Liver (tissue), 3 donors: ENCODE data around the gene CDCA5.

Experiments
- EGR1 ChIP-seq, 2 donors: IDR thresholded peaks; 2 replicates each; pipeline ENCODE4 v1.6.1; 2016 to 2018; ENCODE audit warnings: antibody characterized with exemption in 2 of 2, low read depth in 2 of 2
- FOXA1 ChIP-seq: IDR thresholded peaks from 2 replicates; pipeline ENCODE4 v1.6.1; 2016; ENCODE audit warnings: antibody characterized with exemption
- GABPA ChIP-seq, 2 donors: IDR thresholded peaks in 1 of 2; conservative IDR thresholded peaks in 1 of 2; 2 replicates each; pipeline ENCODE4 v1.6.1; 2016; ENCODE audit warnings: antibody characterized with exemption in 2 of 2, mild to moderate bottlenecking in 1 of 2, moderate library complexity in 1 of 2
- RXRA ChIP-seq, 2 donors: IDR thresholded peaks; 2 replicates each; pipeline ENCODE4 v1.6.1; 2017 to 2018; ENCODE audit warnings: antibody characterized with exemption in 2 of 2, mild to moderate bottlenecking in 1 of 2
- SP1 ChIP-seq: IDR thresholded peaks from 2 replicates; pipeline ENCODE4 v1.6.1; 2018; ENCODE audit warnings: antibody characterized with exemption, mild to moderate bottlenecking
- TAF1 ChIP-seq: conservative IDR thresholded peaks from 2 replicates; pipeline ENCODE4 v1.6.1; 2016; ENCODE audit warnings: antibody characterized with exemption, mild to moderate bottlenecking
- YY1 ChIP-seq: IDR thresholded peaks from 2 replicates; pipeline ENCODE4 v1.6.1; 2016; ENCODE audit warnings: antibody characterized with exemption, mild to moderate bottlenecking
- TF ChIP-seq, protein P1 (sequence below): fragments of 150-350 bp; IDR thresholded peaks from 2 replicates; pipeline ENCODE4 v1.5.1; 2017; ENCODE audit warnings: improper control_type of control experiment, low read depth, low read length; ENCODE audit not compliant: missing input control
- TF ChIP-seq, protein P2 (sequence below): IDR thresholded peaks from 2 replicates; pipeline ENCODE4 v1.6.1; 2016; ENCODE audit warnings: antibody characterized with exemption
- TF ChIP-seq, protein P3 (sequence below): IDR thresholded peaks from 2 replicates; pipeline ENCODE4 v1.6.1; 2016; ENCODE audit warnings: antibody characterized with exemption, mild to moderate bottlenecking
- TF ChIP-seq, protein P4 (sequence below): IDR thresholded peaks from 2 replicates; pipeline ENCODE4 v1.6.1; 2016; ENCODE audit warnings: antibody characterized with exemption
- donor health status: healthy.
- donor health status: healthy.

DNA sequence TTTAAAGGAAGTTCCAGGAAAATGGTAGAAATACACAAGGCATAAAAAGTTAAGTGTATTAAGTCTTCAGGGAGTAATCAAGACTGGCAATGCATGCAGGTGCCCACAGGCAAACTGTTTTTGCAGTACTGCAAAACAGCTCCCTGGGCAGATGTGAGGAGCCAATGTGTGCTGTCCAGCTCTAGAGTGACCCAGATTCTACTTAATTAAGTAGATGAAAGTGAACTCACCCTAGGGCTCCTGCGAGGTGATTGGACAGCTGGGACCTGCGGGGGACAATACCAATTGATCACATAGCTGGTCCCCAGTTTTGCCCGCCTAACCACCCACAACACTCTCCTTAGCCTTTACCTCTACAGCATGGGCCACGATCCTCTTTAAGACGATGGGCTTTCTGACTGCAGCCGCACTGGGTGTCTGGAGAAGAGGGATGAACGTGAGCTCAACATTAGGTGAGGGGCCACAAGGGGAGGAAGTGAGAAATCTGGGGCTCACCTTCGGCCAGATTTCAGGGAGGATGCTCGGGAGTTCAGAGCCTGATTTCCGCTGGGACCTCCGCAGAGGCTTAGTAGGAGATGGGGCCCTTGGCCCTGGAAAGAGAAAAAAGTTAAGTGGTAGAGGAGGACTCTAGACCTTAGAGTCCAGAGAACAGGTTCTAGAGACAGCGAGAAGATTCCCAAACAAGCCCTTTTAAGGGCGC is 556 bp downstream of the CDCA5 start:
- TF ChIP-seq, protein P1, sequence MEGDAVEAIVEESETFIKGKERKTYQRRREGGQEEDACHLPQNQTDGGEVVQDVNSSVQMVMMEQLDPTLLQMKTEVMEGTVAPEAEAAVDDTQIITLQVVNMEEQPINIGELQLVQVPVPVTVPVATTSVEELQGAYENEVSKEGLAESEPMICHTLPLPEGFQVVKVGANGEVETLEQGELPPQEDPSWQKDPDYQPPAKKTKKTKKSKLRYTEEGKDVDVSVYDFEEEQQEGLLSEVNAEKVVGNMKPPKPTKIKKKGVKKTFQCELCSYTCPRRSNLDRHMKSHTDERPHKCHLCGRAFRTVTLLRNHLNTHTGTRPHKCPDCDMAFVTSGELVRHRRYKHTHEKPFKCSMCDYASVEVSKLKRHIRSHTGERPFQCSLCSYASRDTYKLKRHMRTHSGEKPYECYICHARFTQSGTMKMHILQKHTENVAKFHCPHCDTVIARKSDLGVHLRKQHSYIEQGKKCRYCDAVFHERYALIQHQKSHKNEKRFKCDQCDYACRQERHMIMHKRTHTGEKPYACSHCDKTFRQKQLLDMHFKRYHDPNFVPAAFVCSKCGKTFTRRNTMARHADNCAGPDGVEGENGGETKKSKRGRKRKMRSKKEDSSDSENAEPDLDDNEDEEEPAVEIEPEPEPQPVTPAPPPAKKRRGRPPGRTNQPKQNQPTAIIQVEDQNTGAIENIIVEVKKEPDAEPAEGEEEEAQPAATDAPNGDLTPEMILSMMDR = no peak
- TF ChIP-seq FOXA1 (no peak), RXRA (IDR thresholded peaks at IDR 0.05) (no peak), SP1 (no peak), TAF1 (no peak), EGR1 (IDR thresholded peaks at IDR 0.05; ENCODE audit: low read depth in 2 of 2) (no peak), YY1 (no peak), GABPA (IDR thresholded peaks at IDR 0.05 in 1 of 2, conservative IDR thresholded peaks at IDR 0.05 in 1 of 2) (no peak)
- TF ChIP-seq, protein P2, sequence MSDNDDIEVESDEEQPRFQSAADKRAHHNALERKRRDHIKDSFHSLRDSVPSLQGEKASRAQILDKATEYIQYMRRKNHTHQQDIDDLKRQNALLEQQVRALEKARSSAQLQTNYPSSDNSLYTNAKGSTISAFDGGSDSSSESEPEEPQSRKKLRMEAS = no peak
- TF ChIP-seq, protein P3, sequence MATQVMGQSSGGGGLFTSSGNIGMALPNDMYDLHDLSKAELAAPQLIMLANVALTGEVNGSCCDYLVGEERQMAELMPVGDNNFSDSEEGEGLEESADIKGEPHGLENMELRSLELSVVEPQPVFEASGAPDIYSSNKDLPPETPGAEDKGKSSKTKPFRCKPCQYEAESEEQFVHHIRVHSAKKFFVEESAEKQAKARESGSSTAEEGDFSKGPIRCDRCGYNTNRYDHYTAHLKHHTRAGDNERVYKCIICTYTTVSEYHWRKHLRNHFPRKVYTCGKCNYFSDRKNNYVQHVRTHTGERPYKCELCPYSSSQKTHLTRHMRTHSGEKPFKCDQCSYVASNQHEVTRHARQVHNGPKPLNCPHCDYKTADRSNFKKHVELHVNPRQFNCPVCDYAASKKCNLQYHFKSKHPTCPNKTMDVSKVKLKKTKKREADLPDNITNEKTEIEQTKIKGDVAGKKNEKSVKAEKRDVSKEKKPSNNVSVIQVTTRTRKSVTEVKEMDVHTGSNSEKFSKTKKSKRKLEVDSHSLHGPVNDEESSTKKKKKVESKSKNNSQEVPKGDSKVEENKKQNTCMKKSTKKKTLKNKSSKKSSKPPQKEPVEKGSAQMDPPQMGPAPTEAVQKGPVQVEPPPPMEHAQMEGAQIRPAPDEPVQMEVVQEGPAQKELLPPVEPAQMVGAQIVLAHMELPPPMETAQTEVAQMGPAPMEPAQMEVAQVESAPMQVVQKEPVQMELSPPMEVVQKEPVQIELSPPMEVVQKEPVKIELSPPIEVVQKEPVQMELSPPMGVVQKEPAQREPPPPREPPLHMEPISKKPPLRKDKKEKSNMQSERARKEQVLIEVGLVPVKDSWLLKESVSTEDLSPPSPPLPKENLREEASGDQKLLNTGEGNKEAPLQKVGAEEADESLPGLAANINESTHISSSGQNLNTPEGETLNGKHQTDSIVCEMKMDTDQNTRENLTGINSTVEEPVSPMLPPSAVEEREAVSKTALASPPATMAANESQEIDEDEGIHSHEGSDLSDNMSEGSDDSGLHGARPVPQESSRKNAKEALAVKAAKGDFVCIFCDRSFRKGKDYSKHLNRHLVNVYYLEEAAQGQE = no peak
- TF ChIP-seq, protein P4, sequence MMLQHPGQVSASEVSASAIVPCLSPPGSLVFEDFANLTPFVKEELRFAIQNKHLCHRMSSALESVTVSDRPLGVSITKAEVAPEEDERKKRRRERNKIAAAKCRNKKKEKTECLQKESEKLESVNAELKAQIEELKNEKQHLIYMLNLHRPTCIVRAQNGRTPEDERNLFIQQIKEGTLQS = no peak
